Measurements from ENCODE around the gene POU2AF2. TPM values are rescaled to one million over a fixed set of nuclear protein-coding genes. Genes with fewer than 3 reads are reported as not detected.
"Not testable (repeated sequence)": the region's sequence is repeated elsewhere in the genome, so short reads cannot be mapped to it uniquely, and the experiment has no call there.

Gene POU2AF2
- total RNA-seq, 2 donors from 2014 or later = 1.3 to 2.2 TPM

DNA sequence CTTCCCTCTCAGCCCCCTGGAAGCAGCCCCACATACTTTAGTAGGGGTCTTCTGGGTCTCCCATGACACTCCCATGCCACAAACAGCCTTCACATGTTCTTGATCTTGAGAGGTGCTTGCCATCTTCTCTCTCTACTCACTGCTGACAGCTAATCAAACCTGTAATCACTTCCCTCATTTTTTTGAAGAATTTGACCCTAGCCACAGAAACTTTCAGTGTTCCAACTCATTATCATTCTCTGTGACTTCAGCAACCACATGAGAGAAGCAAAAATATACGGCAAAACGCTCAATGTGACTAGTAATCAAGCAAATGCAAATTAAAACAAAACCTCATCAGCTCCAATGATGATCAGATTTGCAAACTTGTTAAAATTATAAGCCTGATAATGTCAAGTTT lies 38.3 kb upstream of the POU2AF2 start:
- no peaks in the 10 kb centered on the region for H3K4me1 ChIP-seq
- TF ChIP-seq CTCF (IDR thresholded peaks at IDR 0.05) = no peak
- H3K9ac ChIP-seq (ENCODE audit: low read depth in 2 of 2, low read length in 2 of 2) = no peak overlapping the region
- no peaks in the 10 kb centered on the region for H3K36me3 ChIP-seq
- intact Hi-C loops (cut with DNase I) = no loop called here
- H3K27ac ChIP-seq = no peak overlapping the region
- H3K4me3 ChIP-seq = no peak overlapping the region
- no peak for DNase-seq
- no peaks in the 10 kb centered on the region for H3K9me3 ChIP-seq
- H3K27me3 ChIP-seq = no peaks in the 10 kb centered on the region

DNA sequence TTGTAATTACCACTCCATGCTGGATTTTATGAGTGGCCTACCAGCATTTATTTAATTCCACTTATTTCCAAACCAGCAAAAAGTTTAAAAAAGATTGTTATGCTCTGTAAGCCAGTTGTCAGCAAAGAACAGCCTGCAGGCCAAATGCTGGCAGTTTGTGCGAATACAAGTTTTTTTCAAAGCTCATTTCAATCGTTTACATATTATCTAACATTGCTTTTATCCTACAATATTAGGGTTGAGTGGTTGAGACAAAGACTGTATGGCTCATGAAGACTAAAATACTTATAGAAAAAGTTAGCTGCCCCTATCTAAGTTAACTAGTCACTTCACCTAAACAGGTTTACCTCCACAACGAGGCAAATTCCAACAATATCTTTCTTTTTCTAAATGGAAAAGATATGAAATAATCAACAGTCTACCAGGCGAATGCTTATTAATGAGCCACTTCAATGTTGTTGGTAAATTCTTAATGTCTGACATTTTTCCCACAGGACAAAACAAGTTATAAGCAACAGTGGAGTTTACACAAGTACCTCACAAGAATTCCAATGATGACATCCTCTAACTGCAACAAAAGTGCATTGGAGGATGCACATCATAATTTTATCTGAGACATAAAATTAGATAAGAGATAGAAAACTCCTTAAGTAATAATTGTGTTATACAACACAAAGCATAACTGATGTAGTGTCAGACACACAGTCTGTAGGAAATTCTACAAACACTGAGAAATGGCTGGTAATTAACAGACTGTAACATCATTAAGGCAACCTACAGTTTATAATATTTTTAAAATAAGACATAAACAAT lies 35.8 kb upstream of the POU2AF2 start:
- Histone ChIP-seq H3K4me3 (no peak overlapping the region), H3K36me3 (no peaks in the 10 kb centered on the region), H3K9ac (ENCODE audit: low read depth in 2 of 2, low read length in 2 of 2) (no peak overlapping the region), H3K9me3 (no peaks in the 10 kb centered on the region), H3K4me1 (no peaks in the 10 kb centered on the region), H3K27ac (no peak overlapping the region), H3K27me3 (no peaks in the 10 kb centered on the region)
- no peak for TF ChIP-seq CTCF (IDR thresholded peaks at IDR 0.05)
- intact Hi-C loops (cut with DNase I) = no loop called here
- DNase-seq = no peak

DNA sequence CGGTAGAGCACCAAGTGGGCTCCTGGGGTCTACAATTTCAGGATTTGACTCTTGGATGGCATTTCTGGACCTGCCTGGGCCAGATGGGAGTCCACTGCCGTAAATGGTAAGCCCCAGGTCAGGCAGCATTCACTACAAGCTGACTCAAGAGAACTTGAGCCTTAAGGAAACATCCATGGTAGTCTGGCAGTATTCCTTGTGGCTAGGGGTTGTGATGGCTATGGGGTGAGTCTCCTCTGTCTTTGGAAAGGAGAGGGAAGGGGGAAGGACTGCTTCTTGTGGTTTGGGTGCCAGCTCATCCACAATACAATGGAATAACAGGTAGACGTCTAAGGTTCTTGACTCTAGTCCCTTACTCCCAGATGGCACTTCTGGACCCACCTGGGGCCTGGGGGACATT lies 32.3 kb upstream of the POU2AF2 start:
- Histone ChIP-seq H3K36me3 (no peaks in the 10 kb centered on the region), H3K27me3 (no peaks in the 10 kb centered on the region), H3K4me1 (no peaks in the 10 kb centered on the region), H3K9me3 (no peaks in the 10 kb centered on the region), H3K4me3 (no peak overlapping the region), H3K27ac (no peak overlapping the region), H3K9ac (ENCODE audit: low read depth in 2 of 2, low read length in 2 of 2) (no peak overlapping the region)
- intact Hi-C loops (cut with DNase I) = no loop called here
- TF ChIP-seq CTCF (IDR thresholded peaks at IDR 0.05) = no peak
- DNase-seq = no peak

DNA sequence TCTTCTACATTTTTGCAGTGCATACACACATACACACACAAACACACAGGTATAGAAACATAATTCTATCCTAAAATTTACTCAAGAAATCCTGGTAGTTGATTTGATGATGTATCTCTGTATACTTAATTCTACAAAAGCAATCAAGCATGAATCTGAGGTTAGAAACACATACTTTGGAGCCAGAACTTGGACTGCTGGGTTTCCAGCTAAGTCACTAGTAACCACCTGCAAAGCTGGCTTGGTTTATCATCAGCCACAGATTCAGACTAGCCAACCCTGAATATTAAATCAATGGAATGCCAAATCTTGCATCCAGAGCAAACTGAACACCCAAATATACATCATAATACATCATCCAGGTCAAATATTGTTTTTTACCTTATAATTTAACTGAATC lies 24.8 kb upstream of the POU2AF2 start:
- DNase-seq = no peak
- intact Hi-C loops (cut with DNase I) = loop anchor here (10.0 kb wide), 1 partner anchor 756 kb away; no protein-coding TSS in a partner anchor
- no peaks in the 10 kb centered on the region for H3K4me1 ChIP-seq
- H3K4me3 ChIP-seq = no peak overlapping the region
- H3K36me3 ChIP-seq = no peaks in the 10 kb centered on the region
- H3K27me3 ChIP-seq = no peaks in the 10 kb centered on the region
- no peak overlapping the region for H3K27ac ChIP-seq
- TF ChIP-seq CTCF (IDR thresholded peaks at IDR 0.05) = no peak
- no peak overlapping the region for H3K9ac ChIP-seq (ENCODE audit: low read depth in 2 of 2, low read length in 2 of 2)
- no peaks in the 10 kb centered on the region for H3K9me3 ChIP-seq

DNA sequence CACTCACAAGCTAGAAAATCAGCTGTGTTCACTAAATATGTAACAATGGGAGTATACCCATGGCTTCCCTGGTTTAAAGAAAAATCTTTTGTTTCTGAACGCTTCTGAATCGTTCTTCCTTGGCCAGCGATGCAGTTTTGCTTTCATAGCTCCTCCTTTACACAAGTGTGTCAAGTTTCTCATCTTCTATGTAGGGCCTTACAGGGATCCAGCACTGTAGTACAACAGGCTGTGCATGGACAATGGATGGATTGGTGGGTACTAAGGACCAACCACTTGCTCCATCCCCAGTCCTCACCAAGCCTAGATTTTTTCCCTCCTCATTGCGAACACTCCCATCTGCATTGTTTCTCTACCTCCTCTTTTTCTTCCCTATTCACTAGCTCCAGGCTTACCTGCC lies 24.3 kb upstream of the POU2AF2 start:
- DNase-seq = no peak
- TF ChIP-seq CTCF (IDR thresholded peaks at IDR 0.05) = no peak
- intact Hi-C loops (cut with DNase I) = loop anchor here (10.0 kb wide), 1 partner anchor 756 kb away; no protein-coding TSS in a partner anchor

DNA sequence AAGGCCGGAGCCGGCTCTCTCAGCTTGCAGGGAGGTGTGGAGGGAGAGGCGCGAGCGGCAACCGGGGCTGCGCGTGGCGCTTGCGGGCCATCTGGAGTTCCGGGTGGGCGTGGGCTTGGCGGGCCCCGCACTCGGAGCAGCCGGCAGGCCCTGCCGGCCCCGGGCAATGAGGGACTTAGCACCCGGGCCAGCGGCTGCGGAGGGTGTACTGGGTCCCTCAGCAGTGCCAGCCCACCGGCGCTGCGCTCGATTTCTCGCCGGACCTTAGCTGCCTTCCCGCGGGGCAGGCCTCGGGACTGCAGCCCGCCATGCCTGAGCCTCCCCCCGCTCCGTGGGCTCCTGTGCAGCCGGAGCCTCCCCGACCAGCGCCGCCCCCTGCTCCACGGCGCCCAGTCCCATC lies 23.6 kb upstream of the POU2AF2 start:
- DNase-seq = not testable (repeated sequence)

More for the DNA sequence above, 24.3 kb upstream of the POU2AF2 start:
- Histone ChIP-seq H3K9me3 (no peaks in the 10 kb centered on the region), H3K4me1 (no peaks in the 10 kb centered on the region), H3K4me3 (no peak overlapping the region), H3K27ac (no peak overlapping the region), H3K27me3 (no peaks in the 10 kb centered on the region), H3K9ac (ENCODE audit: low read depth in 2 of 2, low read length in 2 of 2) (no peak overlapping the region), H3K36me3 (no peaks in the 10 kb centered on the region)

DNA sequence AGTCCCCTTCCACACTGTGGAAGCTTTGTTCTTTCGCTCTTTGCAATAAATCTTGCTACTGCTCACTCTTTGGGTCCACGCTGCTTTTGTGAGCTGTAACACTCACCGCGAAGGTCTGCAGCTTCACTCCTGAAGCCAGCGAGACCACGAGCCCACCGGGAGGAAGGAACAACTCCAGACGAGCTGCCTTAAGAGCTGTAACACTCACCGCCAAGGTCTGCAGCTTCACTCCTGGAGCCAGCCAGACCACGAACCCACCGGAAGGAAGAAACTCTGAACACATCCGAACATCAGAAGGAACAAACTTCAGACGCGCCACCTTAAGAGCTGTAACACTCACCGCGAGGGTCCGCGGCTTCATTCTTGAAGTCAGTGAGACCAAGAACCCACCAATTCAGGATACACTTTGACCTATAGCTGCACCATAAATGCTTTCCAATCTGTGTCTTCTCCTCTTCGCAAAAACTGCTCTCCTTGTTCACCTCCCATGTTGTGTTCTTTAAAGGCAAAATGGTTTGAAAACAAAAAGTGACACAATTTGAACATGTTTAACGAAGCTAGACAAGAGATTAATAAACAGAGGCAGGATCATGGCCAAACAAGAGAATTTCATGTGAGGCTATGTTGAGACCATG lies 22.6 kb upstream of the POU2AF2 start:
- not testable (repeated sequence) for H3K36me3 ChIP-seq; H3K9ac ChIP-seq (ENCODE audit: low read depth in 2 of 2, low read length in 2 of 2); H3K27ac ChIP-seq; H3K4me1 ChIP-seq; DNase-seq; H3K4me3 ChIP-seq; H3K27me3 ChIP-seq; H3K9me3 ChIP-seq
- intact Hi-C loops (cut with DNase I) = loop anchor here (10.0 kb wide), 1 partner anchor 758 kb away; no protein-coding TSS in a partner anchor

More for the DNA sequence above, 23.6 kb upstream of the POU2AF2 start:
- not testable (repeated sequence) for H3K9ac ChIP-seq (ENCODE audit: low read depth in 2 of 2, low read length in 2 of 2); H3K4me3 ChIP-seq; H3K4me1 ChIP-seq; H3K36me3 ChIP-seq; H3K27ac ChIP-seq; H3K9me3 ChIP-seq; H3K27me3 ChIP-seq
- intact Hi-C loops (cut with DNase I) = loop anchor here (10.0 kb wide), 1 partner anchor 757 kb away; no protein-coding TSS in a partner anchor
